ENCODE measurements around the gene ANGPTL7.

GRCh38 chr1:11144570-11145256 is 44.4 kb upstream of the ANGPTL7 start:
- TF ChIP-seq POLR2A (IDR thresholded peaks at IDR 0.05) (no peak), CTCF (IDR thresholded peaks at IDR 0.05) (no peak), EP300 (IDR thresholded peaks at IDR 0.05; ENCODE audit: low read depth) (no peak)

Measured in transverse colon (tissue), 3 donors.